Thyroid gland (tissue), 4 donors: ENCODE results near the gene BMP6.

Experiments
- POLR2A ChIP-seq, 2 donors: fragments of 450-650 bp; IDR thresholded peaks; one replicate each; pipeline ENCODE4 v1.6.1; 2017; ENCODE audit warnings: antibody characterized with exemption in 2 of 2, mild to moderate bottlenecking in 2 of 2, moderate library complexity in 1 of 2
- TF ChIP-seq, protein P1 (sequence below), 6 experiments: fragments of 200-600 bp in 3 of 6; fragments of 450-650 bp in 3 of 6; sonication (generic) in 3 of 6; IDR thresholded peaks; one replicate each; pipeline ENCODE4 v1.5.1; 2016 to 2019; ENCODE audit warnings: antibody characterized with exemption in 6 of 6, mild to moderate bottlenecking in 2 of 6, inconsistent platforms in 1 of 6, moderate library complexity in 1 of 6

- TF ChIP-seq, protein P1, sequence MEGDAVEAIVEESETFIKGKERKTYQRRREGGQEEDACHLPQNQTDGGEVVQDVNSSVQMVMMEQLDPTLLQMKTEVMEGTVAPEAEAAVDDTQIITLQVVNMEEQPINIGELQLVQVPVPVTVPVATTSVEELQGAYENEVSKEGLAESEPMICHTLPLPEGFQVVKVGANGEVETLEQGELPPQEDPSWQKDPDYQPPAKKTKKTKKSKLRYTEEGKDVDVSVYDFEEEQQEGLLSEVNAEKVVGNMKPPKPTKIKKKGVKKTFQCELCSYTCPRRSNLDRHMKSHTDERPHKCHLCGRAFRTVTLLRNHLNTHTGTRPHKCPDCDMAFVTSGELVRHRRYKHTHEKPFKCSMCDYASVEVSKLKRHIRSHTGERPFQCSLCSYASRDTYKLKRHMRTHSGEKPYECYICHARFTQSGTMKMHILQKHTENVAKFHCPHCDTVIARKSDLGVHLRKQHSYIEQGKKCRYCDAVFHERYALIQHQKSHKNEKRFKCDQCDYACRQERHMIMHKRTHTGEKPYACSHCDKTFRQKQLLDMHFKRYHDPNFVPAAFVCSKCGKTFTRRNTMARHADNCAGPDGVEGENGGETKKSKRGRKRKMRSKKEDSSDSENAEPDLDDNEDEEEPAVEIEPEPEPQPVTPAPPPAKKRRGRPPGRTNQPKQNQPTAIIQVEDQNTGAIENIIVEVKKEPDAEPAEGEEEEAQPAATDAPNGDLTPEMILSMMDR (IDR thresholded peaks at IDR 0.05) = no peak
- TF ChIP-seq POLR2A (IDR thresholded peaks at IDR 0.05) = no peak
These were observed 94.5 kb downstream of the BMP6 start for GRCh38 chr6:7820288-7820835.
